Gastroesophageal sphincter (tissue), 4 donors: ENCODE results near the gene PRDM5. TPM values are rescaled to one million over a fixed set of nuclear protein-coding genes. Genes with fewer than 3 reads are reported as not detected.

Experiments
- ATAC-seq: fragments of 150-250 bp; one replicate; pipeline ENCODE4 v1.9.1; 2016; ENCODE audit warnings: mild to moderate bottlenecking, moderate library complexity
- H3K27ac ChIP-seq, 4 donors: fragments of 200-600 bp; sonication (generic) in 3 of 4; 1 replicate in 3 of 4; 2 replicates in 1 of 4; pipeline ENCODE4 v1.5.1; 2016 to 2019
- H3K27me3 ChIP-seq: fragments of 200-600 bp; sonication (generic); one replicate; pipeline ENCODE4 v1.5.1; 2019
- H3K36me3 ChIP-seq, 2 donors: fragments of 200-600 bp; sonication (generic); one replicate each; pipeline ENCODE4 v1.5.1; 2019; ENCODE audit warnings: control low read depth in 1 of 2
- H3K4me1 ChIP-seq, 3 donors: fragments of 200-600 bp; sonication (generic); 1 replicate in 2 of 3; 2 replicates in 1 of 3; pipeline ENCODE4 v1.5.1; 2016 to 2019; ENCODE audit warnings: control low read depth in 2 of 3
- H3K4me3 ChIP-seq, 2 donors: fragments of 200-600 bp; sonication (generic); one replicate each; pipeline ENCODE4 v1.5.1; 2019; ENCODE audit warnings: mild to moderate bottlenecking in 1 of 2, moderate library complexity in 1 of 2
- H3K9me3 ChIP-seq, 3 donors: fragments of 200-600 bp; sonication (generic); one replicate each; pipeline ENCODE4 v1.5.1; 2017 to 2019; ENCODE audit warnings: control low read depth in 2 of 3
- EP300 ChIP-seq: sonication (generic); formaldehyde crosslinking; IDR thresholded peaks from one replicate; pipeline ENCODE4 v1.6.1; 2017; ENCODE audit warnings: antibody characterized with exemption, mild to moderate bottlenecking
- POLR2A ChIP-seq, 2 donors: fragments of 450-650 bp; IDR thresholded peaks; one replicate each; pipeline ENCODE4 v1.6.1; 2017; ENCODE audit warnings: antibody characterized with exemption in 2 of 2, mild to moderate bottlenecking in 2 of 2, moderate library complexity in 1 of 2
- POLR2AphosphoS5 ChIP-seq: sonication (generic); formaldehyde crosslinking; IDR thresholded peaks from one replicate; pipeline ENCODE4 v1.6.1; 2017; ENCODE audit warnings: antibody characterized with exemption
- WGBS, 2 donors: methylation state at CpG; one replicate each; pipeline ENCODE4 v1.1.5; 2018; ENCODE audit warnings: low coverage in 1 of 2; 5-methylcytosine and 5-hydroxymethylcytosine counted together
- total RNA-seq, 4 donors: library from RNA; depleted of rRNA; stranded (reverse); fragments of >200 nt; gene quantifications; one replicate each; pipeline ENCODE4 v1.1.0, GENCODE V29; 2016
- TF ChIP-seq, protein P1 (sequence below), 4 experiments: fragments of 200-600 bp in 2 of 4; fragments of 450-650 bp in 2 of 4; sonication (generic) in 1 of 4; IDR thresholded peaks; one replicate each; pipeline ENCODE4 v1.5.1; 2017 to 2019; ENCODE audit warnings: antibody characterized with exemption in 4 of 4, mild to moderate bottlenecking in 2 of 4, moderate library complexity in 2 of 4

PRDM5 gene
- total RNA-seq, 4 donors from 2014 or later, result 10.6 to 33.9 (median 18.9) TPM

DNA sequence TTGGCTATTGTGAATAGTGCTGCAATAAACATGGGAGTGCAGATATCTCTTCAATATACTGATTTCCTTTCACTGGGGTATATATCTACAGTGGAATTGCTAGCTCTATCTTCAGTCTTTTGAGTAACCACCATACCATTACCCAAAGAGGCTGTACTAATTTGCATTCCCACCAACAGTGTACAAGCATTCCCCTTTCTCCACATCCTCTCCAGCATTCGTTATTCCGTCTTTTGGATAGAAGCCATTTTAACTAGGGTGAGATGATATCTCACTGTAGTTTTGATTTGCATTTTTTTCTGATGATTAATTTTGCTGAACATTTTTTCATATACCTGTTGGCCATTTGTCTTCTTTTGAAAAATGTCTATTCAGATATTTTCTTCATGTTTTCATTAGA is 110.3 kb downstream of the PRDM5 start:
- TF ChIP-seq POLR2AphosphoS5 (no peak), EP300 (no peak), POLR2A (IDR thresholded peaks at IDR 0.05) (no peak)
- TF ChIP-seq, protein P1, sequence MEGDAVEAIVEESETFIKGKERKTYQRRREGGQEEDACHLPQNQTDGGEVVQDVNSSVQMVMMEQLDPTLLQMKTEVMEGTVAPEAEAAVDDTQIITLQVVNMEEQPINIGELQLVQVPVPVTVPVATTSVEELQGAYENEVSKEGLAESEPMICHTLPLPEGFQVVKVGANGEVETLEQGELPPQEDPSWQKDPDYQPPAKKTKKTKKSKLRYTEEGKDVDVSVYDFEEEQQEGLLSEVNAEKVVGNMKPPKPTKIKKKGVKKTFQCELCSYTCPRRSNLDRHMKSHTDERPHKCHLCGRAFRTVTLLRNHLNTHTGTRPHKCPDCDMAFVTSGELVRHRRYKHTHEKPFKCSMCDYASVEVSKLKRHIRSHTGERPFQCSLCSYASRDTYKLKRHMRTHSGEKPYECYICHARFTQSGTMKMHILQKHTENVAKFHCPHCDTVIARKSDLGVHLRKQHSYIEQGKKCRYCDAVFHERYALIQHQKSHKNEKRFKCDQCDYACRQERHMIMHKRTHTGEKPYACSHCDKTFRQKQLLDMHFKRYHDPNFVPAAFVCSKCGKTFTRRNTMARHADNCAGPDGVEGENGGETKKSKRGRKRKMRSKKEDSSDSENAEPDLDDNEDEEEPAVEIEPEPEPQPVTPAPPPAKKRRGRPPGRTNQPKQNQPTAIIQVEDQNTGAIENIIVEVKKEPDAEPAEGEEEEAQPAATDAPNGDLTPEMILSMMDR (IDR thresholded peaks at IDR 0.05), result no peak
- WGBS, 2 donors, result 64 to 80% methylated on average over 1 to 2 of the region's 2 CpGs
- Histone ChIP-seq H3K27ac (no peak overlapping the region), H3K27me3 (no peaks in the 10 kb centered on the region), H3K36me3 (peaks cover 0 to 49% of the 10 kb centered on the region in 2 donors), H3K9me3 (peaks cover 0 to 12% (median 0%) of the 10 kb centered on the region in 3 donors), H3K4me3 (no peak overlapping the region), H3K4me1 (no peaks in the 10 kb centered on the region)
- ATAC-seq, result no peak

DNA sequence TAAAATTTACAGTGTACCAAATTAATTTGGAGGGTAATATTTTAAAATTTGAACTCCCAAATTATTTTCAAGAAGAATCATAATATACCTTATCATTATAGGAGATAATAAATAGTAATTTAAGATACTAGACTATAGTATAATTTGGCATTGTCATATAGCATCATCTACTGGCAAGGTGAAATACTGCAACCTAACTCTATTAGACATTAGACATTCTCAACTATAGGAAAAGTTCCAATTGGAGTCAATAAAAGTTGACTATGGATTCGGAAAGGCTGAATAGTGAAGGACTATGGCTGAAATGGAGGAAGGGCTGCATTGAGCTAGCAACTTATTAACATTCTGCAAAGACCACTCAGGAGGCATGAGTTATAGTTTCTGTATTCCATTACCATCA is 113.0 kb downstream of the PRDM5 start:
- 92 to 100% methylated on average over 1 of the region's 1 CpG for WGBS, 2 donors

DNA sequence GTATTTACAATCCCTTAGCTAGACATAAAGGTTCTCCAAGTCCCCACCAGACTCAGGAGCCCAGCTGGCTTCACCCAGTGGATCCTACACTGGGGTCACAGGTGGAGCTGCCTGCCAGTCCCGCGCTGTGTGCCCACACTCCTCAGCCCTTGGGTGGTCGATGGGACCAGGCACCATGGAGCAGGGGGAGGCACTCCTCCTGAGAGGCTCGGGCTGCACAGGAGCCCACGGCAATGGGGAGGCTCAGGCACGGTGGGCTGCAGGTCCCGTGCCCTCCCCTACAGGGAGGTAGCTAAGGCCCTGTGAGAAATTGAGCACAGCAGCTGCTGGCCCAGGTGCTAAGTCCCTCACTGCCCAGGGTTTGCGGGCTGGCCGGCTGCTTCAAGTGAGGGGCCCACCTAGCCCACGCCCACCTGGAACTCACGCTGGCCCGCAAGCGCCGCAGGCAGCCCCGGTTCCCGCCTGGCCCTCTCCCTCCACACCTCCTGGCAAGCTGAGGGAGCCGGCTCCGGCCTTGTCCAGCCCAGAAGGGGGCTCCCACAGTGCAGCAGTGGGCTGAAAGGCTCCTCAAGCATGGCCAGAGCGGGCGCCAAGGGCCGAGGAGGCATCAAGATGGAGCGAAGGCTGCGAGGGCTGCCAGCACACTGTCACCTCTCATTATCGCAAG is 113.9 kb downstream of the PRDM5 start:
- WGBS, 2 donors, result 100% methylated on average over 1 of the region's 24 CpGs; no CpG with 5 or more reads in 1 of the 2 donors
- H3K36me3 ChIP-seq, result peaks cover 0 to 42% of the 10 kb centered on the region in 2 donors

More for the DNA sequence above, 113.0 kb downstream of the PRDM5 start:
- Histone ChIP-seq H3K4me3 (no peak overlapping the region), H3K9me3 (peaks cover 0 to 12% (median 0%) of the 10 kb centered on the region in 3 donors), H3K4me1 (no peaks in the 10 kb centered on the region), H3K27ac (no peak overlapping the region), H3K36me3 (peaks cover 0 to 42% of the 10 kb centered on the region in 2 donors), H3K27me3 (no peaks in the 10 kb centered on the region)
- no peak for ATAC-seq
- TF ChIP-seq POLR2A (IDR thresholded peaks at IDR 0.05), result no peak

DNA sequence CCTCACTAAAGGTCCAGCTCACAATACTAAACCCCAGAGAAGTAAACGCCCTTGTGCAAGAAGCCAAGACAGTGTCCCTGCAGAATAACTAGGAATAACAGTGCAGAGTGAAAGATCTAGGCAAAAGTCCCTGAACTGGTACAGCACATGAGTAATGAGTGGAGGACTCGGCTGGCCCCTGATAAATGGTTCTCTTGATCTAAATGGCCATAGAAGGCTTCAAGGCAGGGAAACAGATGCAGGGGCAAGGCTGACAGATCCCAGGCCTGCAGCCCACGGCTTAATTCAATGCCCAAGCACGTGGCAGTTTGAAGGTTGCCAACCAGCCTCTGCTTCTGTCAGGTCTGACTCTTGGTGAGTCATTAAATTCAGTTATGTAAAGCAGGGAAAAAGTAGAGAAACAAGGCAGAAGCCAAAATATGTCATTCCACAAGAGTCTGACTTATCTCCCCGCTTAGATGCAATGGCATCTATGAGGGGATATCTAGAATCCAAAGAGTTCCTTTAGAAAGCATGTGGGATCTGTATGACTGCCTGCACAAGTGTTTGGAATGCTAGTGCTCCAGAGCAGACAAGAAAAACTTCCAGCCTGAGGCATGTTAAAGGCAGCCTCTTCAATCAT is 121.3 kb downstream of the PRDM5 start:
- ATAC-seq, result peak; percentile 61
- TF ChIP-seq EP300, result no peak
- TF ChIP-seq, protein P1 (IDR thresholded peaks at IDR 0.05), result no peak
- no peak for TF ChIP-seq POLR2AphosphoS5
- TF ChIP-seq POLR2A (IDR thresholded peaks at IDR 0.05), result no peak
- 12 to 36% methylated on average over 3 to 5 of the region's 5 CpGs for WGBS, 2 donors
- H3K27ac ChIP-seq, result peak overlapping the region in 1 of 4 donors; percentile 13
- H3K4me1 ChIP-seq, result peaks cover 2 to 13% (median 7%) of the 10 kb centered on the region in 3 donors
- H3K27me3 ChIP-seq, result no peaks in the 10 kb centered on the region
- no peaks in the 10 kb centered on the region for H3K9me3 ChIP-seq
- no peak overlapping the region for H3K4me3 ChIP-seq
- peaks cover 0 to 2% of the 10 kb centered on the region in 2 donors for H3K36me3 ChIP-seq

More for the DNA sequence above, 113.9 kb downstream of the PRDM5 start:
- no peaks in the 10 kb centered on the region for H3K4me1 ChIP-seq
- no peak overlapping the region for H3K4me3 ChIP-seq
- H3K27me3 ChIP-seq, result no peaks in the 10 kb centered on the region
- no peak for ATAC-seq
- TF ChIP-seq, protein P1 (IDR thresholded peaks at IDR 0.05), result no peak
- TF ChIP-seq POLR2A (IDR thresholded peaks at IDR 0.05) (no peak), POLR2AphosphoS5 (no peak), EP300 (no peak)
- no peak overlapping the region for H3K27ac ChIP-seq
- peaks cover 0 to 12% (median 0%) of the 10 kb centered on the region in 3 donors for H3K9me3 ChIP-seq

DNA sequence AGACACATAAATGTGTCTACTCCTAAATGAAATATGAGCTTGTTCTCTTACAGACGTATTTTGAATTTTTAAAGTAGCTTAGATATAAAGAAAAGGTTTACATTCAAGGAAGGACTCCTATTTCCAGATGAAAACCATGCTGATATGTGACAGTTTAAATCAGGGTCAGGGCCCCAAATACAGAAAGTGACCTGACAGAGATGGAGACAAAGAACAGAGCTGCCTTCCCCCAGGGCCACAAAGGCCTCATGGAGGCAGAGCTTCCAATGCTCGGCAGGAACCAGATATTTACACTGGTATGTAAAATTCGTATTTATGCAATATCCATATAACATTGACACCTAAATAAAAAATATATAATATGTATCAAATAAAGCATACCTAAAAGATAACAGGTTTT is 124.0 kb downstream of the PRDM5 start:
- H3K9me3 ChIP-seq, result no peaks in the 10 kb centered on the region
- no peak for ATAC-seq
- H3K27me3 ChIP-seq, result no peaks in the 10 kb centered on the region
- TF ChIP-seq, protein P1 (IDR thresholded peaks at IDR 0.05), result no peak
- no peak for TF ChIP-seq EP300
- TF ChIP-seq POLR2AphosphoS5, result no peak
- TF ChIP-seq POLR2A (IDR thresholded peaks at IDR 0.05), result no peak
- no peak overlapping the region for H3K27ac ChIP-seq
- peaks cover 2 to 13% (median 7%) of the 10 kb centered on the region in 3 donors for H3K4me1 ChIP-seq
- WGBS, 2 donors, result 88 to 90% methylated on average over 3 of the region's 3 CpGs
- H3K36me3 ChIP-seq, result peaks cover 0 to 3% of the 10 kb centered on the region in 2 donors
- H3K4me3 ChIP-seq, result no peak overlapping the region
